Measurements from ENCODE around the gene SKIC8.

GRCh38 chr15:78329625-78330024 is 30.2 kb upstream of the SKIC8 start:
- TF ChIP-seq CTCF (IDR thresholded peaks at IDR 0.05; ENCODE audit: low read length) (no peak), EZH2phosphoT487 (IDR thresholded peaks at IDR 0.05; ENCODE audit: low read length) (no peak), EZH2 (optimal IDR thresholded peaks at IDR 0.05; ENCODE audit: low read depth, low read length) (no peak)

All from MM.1S (cell line).